C4-2B (cell line): ENCODE measurements around the gene NOS3.

Experiments used
- H3K27ac ChIP-seq: fragments of 450-650 bp; 2 replicates; pipeline ENCODE4 v1.5.1; 2017
- ZFX ChIP-seq: fragments of 450-650 bp; IDR thresholded peaks from 2 replicates; pipeline ENCODE4 v1.6.1; 2017
- TF ChIP-seq, protein P1 (sequence below): fragments of 450-650 bp; conservative IDR thresholded peaks from 2 replicates; pipeline ENCODE4 v1.5.1; 2017; ENCODE audit warnings: mild to moderate bottlenecking

The NOS3 gene

DNA sequence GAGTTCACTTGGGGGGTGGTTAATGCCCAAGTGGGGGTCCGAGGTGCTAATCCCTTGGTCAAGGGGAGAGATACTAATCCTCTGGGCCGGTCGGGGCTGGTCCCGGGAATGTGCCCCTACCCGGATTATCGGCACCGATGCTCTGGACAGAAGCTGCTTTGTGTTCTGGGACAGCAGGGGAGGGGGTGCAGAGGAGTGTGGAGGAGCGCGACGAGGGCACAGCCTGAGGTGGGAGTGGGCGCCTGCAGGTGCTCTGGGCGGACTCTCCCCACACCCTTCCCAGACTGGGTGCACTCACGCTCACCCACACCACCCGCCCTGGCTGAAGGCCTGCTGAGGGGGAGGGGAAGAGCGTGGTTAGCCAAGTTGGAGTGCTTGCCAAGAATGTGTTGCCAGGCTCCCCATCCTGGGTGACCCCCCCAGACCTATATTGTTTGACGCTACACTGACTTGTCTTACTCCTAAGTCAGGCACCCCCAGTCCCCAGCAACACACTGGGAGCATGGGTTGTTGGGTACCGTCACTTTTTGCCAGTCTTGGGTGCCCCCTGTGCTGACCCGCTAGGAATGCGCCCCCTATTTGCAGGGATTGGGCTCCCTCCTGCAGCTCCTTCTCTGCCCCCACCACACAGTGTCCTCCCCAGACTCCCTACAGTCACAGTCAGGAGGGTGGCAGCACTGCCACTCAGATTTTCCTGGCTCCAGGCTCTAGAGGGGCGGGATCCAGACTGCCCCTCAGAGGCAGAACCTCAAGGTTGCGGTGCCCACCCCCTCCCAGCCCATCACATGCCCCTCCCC lies 69.8 kb downstream of the NOS3 start:
- peak overlapping the region; percentile 80 for H3K27ac ChIP-seq
- TF ChIP-seq, protein P1, sequence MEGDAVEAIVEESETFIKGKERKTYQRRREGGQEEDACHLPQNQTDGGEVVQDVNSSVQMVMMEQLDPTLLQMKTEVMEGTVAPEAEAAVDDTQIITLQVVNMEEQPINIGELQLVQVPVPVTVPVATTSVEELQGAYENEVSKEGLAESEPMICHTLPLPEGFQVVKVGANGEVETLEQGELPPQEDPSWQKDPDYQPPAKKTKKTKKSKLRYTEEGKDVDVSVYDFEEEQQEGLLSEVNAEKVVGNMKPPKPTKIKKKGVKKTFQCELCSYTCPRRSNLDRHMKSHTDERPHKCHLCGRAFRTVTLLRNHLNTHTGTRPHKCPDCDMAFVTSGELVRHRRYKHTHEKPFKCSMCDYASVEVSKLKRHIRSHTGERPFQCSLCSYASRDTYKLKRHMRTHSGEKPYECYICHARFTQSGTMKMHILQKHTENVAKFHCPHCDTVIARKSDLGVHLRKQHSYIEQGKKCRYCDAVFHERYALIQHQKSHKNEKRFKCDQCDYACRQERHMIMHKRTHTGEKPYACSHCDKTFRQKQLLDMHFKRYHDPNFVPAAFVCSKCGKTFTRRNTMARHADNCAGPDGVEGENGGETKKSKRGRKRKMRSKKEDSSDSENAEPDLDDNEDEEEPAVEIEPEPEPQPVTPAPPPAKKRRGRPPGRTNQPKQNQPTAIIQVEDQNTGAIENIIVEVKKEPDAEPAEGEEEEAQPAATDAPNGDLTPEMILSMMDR: no peak
- no peak for TF ChIP-seq ZFX

DNA sequence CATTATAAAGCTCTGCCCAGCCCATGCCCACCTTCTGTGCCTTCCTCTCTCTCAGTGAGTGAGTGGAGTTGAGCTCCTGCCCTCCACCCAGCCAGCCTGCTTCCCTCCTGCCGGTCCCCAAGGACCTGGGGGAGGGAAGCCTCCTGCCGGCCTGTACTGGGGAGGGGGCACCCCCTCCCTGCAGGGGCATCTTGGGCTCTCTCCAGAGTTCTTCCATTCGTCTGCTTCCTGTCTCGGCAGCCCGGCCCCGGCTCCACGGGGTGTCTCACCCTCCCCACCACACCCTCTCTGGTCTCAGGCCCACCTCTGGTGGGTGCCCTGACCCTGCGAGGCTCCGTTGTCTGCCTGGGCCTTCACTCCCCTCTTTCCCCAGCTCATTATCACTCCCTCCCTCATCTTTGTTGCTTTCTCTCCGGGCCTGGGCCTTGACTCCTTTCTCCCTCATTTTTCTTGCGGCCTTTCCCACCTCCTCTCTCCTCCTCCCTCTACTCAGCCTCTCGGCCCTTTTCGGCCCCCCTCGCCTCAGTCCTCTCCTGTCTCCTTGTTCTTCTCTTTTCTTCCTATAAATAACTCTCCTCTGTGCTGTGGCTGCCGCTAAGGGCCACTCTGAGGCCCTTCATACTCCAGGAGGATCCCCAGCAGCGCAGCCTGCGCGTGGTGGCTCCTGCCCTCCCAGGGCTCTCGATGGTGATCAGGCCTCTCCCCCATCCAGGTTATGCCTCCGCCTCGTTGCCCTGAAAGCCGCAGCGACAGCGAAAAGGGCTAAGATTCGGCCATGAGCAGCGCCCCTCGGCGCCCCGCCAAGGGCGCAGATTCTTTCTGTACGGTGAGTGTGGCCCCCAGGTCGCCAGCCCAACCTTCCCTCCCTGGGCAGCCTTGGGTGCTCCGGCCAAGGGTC lies 70.6 kb downstream of the NOS3 start:
- TF ChIP-seq, protein P1: no peak
- no peak for TF ChIP-seq ZFX
- H3K27ac ChIP-seq: peak overlapping the region; percentile 80; the same call in 1 of the 2 replicates

DNA sequence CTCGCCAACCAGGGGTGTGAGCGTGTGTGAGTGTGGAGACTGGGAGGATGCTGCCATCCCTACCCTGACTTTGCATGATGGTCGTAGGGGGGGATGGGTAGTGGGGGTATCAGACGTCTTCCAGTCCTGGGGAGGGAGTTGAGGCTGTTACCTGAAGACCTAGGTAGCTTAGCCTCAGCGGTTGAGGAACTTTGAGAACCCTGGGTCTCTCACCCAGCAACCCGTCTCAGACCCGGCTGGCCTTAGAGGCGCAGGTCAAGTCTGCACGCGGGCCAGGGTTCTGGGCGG lies 71.2 kb downstream of the NOS3 start:
- TF ChIP-seq, protein P1: no peak
- TF ChIP-seq ZFX: no peak
- no peak overlapping the region for H3K27ac ChIP-seq

DNA sequence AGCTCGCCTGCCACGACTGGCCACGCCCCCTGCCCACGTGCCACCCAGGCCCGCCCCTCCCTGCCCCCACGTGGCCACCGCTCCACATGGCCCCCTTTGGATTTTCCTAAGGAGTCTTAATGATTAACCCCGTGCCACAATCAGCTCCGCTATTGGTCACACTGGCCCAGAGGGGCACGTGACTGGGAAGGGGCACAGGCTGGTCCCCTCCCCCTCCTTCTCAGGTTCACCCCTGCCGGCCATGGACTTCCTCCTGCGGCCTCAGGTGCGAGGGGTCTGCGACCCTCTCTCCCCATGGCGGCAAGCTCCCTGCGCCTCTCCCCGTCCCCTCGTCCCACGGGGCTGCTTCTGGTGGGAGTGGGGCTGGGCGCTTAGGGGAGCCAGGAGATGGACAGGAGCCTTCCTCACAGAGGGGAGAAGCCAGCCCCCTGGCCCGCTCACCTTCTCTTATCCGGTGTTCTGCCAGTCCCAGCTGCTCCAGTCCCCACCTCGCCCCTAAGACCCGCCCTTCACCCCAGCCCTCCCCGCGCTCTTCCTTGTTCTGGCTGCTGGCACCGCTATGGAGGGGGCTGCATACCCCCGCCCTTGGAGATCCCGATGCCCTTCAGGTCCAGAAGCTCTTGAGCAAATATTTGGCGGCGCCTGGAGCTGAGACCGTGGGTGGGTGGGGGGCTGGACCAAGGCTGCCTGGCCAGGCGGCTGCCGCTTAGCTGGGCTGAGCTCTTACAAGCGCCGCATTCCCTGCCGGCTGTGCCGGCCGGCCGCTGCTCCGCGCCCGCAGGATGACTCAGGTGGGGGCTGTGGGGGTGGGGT lies 71.8 kb downstream of the NOS3 start:
- no peak for TF ChIP-seq ZFX
- TF ChIP-seq, protein P1: no peak
- no peak overlapping the region for H3K27ac ChIP-seq

DNA sequence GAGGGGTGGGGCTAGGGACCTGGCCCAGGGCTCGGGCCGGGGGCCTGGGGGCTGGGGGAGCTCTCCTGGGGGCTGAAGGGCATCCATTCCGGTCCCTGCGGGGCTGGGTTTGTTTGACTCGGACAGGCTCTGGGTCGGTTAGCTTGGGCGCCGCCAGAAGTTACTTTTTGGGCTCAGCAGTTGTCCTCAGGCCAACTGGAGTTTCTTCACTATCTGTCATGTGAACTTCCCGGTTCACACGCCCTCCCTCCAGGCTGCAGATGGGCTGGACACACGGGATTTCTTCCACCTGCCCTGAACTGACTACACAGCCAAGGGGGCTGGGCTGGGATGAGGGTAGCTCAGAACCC lies 72.4 kb downstream of the NOS3 start:
- TF ChIP-seq, protein P1: no peak
- no peak for TF ChIP-seq ZFX
- no peak overlapping the region for H3K27ac ChIP-seq
